ENCODE measurements around the gene BCL6. TPM values are rescaled to one million over a fixed set of nuclear protein-coding genes. Genes with fewer than 3 reads are reported as not detected.

BCL6 gene
- total RNA-seq, 1 donor from 2014 or later = 22.8 TPM

DNA sequence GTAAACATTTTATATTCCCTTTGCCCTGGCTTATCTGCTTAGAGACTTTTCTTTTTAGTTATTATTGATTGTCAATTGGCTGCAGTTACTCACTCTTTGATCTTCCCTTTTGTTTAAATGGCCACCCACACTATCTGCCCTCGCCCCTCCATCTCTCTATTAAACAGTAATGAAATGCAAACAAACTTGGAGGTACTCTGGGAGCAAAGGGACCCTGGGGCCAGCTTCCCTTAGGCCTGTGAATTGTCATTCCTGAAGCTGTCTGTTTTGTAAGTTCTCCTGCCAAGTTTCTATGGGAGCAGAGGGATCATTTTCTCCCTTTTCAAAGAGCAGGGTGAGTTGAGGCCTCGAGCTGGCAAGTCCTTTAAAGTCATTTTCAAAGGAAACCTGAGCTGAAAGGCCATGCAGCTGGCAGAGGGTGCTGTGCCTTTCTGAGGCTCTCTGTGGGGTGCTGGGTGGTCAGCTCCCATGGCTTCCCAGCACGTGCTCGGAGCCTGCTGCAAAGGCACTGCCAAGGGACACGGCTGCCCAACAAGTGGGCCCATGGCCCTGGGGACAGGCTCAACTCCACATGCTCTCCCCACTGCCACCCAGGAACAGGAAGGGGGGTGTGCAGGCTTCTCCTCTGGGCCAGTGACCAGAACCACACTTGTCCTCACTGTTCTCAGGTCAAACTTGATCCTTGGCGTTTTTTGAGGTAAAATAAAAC, 25.5 kb downstream of the BCL6 start:
- no peak overlapping the region for H3K27ac Mint-ChIP-seq
- no peak for DNase-seq (ENCODE audit: low spot score, unreplicated experiment)
- TF ChIP-seq, protein P1, sequence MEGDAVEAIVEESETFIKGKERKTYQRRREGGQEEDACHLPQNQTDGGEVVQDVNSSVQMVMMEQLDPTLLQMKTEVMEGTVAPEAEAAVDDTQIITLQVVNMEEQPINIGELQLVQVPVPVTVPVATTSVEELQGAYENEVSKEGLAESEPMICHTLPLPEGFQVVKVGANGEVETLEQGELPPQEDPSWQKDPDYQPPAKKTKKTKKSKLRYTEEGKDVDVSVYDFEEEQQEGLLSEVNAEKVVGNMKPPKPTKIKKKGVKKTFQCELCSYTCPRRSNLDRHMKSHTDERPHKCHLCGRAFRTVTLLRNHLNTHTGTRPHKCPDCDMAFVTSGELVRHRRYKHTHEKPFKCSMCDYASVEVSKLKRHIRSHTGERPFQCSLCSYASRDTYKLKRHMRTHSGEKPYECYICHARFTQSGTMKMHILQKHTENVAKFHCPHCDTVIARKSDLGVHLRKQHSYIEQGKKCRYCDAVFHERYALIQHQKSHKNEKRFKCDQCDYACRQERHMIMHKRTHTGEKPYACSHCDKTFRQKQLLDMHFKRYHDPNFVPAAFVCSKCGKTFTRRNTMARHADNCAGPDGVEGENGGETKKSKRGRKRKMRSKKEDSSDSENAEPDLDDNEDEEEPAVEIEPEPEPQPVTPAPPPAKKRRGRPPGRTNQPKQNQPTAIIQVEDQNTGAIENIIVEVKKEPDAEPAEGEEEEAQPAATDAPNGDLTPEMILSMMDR (IDR thresholded peaks at IDR 0.05; ENCODE audit: unreplicated experiment) = no peak
- H3K4me1 Mint-ChIP-seq (ENCODE audit: low read depth) = peaks cover 15% of the 10 kb centered on the region
- H3K9me3 Mint-ChIP-seq (ENCODE audit: low read depth) = no peaks in the 10 kb centered on the region
- H3K36me3 Mint-ChIP-seq (ENCODE audit: insufficient read depth) = peaks cover 21% of the 10 kb centered on the region
- H3K27me3 Mint-ChIP-seq = peaks cover 38% of the 10 kb centered on the region
- H3K4me3 Mint-ChIP-seq (ENCODE audit: low read depth) = no peak overlapping the region

- Mint-ChIP-seq H3K36me3 (ENCODE audit: insufficient read depth) (peaks cover 13% of the 10 kb centered on the region), H3K9me3 (ENCODE audit: low read depth) (no peaks in the 10 kb centered on the region), H3K27me3 (peaks cover 42% of the 10 kb centered on the region), H3K27ac (no peak overlapping the region), H3K4me1 (ENCODE audit: low read depth) (peaks cover 15% of the 10 kb centered on the region), H3K4me3 (ENCODE audit: low read depth) (no peak overlapping the region)
- TF ChIP-seq, protein P1 (IDR thresholded peaks at IDR 0.05; ENCODE audit: unreplicated experiment) = no peak
- no peak for DNase-seq (ENCODE audit: low spot score, unreplicated experiment)
Measured at GRCh38 chr3:187718802-187719201, 26.5 kb downstream of the BCL6 start.

GRCh38 chr3:187717572-187717971, 27.7 kb downstream of the BCL6 start:
- no peaks in the 10 kb centered on the region for H3K9me3 Mint-ChIP-seq (ENCODE audit: low read depth)
- H3K4me3 Mint-ChIP-seq (ENCODE audit: low read depth) = no peak overlapping the region
- no peak overlapping the region for H3K27ac Mint-ChIP-seq
- peaks cover 15% of the 10 kb centered on the region for H3K4me1 Mint-ChIP-seq (ENCODE audit: low read depth)
- DNase-seq (ENCODE audit: low spot score, unreplicated experiment) = no peak
- peaks cover 42% of the 10 kb centered on the region for H3K27me3 Mint-ChIP-seq
- TF ChIP-seq, protein P1 (IDR thresholded peaks at IDR 0.05; ENCODE audit: unreplicated experiment) = no peak
- peaks cover 9% of the 10 kb centered on the region for H3K36me3 Mint-ChIP-seq (ENCODE audit: insufficient read depth)

- peaks cover 36% of the 10 kb centered on the region for H3K27me3 Mint-ChIP-seq
Measured at GRCh38 chr3:187714404-187714979, 30.8 kb downstream of the BCL6 start.

DNA sequence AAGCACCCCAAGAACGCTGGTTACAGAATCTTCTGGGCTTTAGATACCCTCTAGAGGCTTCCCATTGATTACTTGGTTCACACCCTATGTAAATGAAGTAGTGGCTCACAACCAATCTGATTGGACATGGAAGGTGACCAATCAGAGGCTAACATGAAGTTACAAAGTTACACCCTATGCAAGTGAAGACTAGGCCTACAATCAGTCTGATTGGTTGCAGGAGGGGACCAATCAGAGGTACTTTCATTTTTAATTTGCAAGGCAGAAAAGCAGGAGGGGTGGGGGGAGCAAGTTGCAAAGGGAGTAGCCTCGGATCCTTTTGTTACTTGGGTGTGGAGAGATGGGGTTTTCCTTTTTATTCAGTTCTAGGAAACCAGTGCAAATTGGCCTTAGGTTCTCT, 31.8 kb downstream of the BCL6 start:
- H3K36me3 Mint-ChIP-seq (ENCODE audit: insufficient read depth) = no peaks in the 10 kb centered on the region
- no peak overlapping the region for H3K27ac Mint-ChIP-seq
- H3K4me1 Mint-ChIP-seq (ENCODE audit: low read depth) = no peaks in the 10 kb centered on the region
- TF ChIP-seq, protein P1 (IDR thresholded peaks at IDR 0.05; ENCODE audit: unreplicated experiment) = no peak
- peaks cover 33% of the 10 kb centered on the region for H3K27me3 Mint-ChIP-seq
- DNase-seq (ENCODE audit: low spot score, unreplicated experiment) = no peak
- H3K9me3 Mint-ChIP-seq (ENCODE audit: low read depth) = no peaks in the 10 kb centered on the region
- no peak overlapping the region for H3K4me3 Mint-ChIP-seq (ENCODE audit: low read depth)

More at GRCh38 chr3:187714404-187714979, 30.8 kb downstream of the BCL6 start:
- Mint-ChIP-seq H3K4me3 (ENCODE audit: low read depth) (no peak overlapping the region), H3K4me1 (ENCODE audit: low read depth) (peaks cover 4% of the 10 kb centered on the region), H3K36me3 (ENCODE audit: insufficient read depth) (no peaks in the 10 kb centered on the region), H3K9me3 (ENCODE audit: low read depth) (no peaks in the 10 kb centered on the region), H3K27ac (no peak overlapping the region)
- DNase-seq (ENCODE audit: low spot score, unreplicated experiment) = peak; percentile 69
- TF ChIP-seq, protein P1 (IDR thresholded peaks at IDR 0.05; ENCODE audit: unreplicated experiment) = peak; percentile 91

Data from progenitor cell of endocrine pancreas (in vitro differentiated cells).